Measurements from ENCODE around the gene ITK. TPM values are rescaled to one million over a fixed set of nuclear protein-coding genes. Genes with fewer than 3 reads are reported as not detected.

ITK gene
- total and polyA plus RNA-seq, 3 donors from 2014 or later: 0.93 to 3.8 (median 1.3) TPM

GRCh38 chr5:157284458-157285212 is 104.0 kb downstream of the ITK start:
- H3K4me1 ChIP-seq: no peaks in the 10 kb centered on the region
- no peaks in the 10 kb centered on the region for H3K9me3 ChIP-seq
- H3K27ac ChIP-seq: no peak overlapping the region
- DNase-seq: no peak
- no peaks in the 10 kb centered on the region for H3K27me3 ChIP-seq
- intact Hi-C loops (cut with DNase I; ENCODE audit: low total_unique reads): no loop called here
- H3K4me3 ChIP-seq: no peak overlapping the region
- TF ChIP-seq POLR2A (IDR thresholded peaks at IDR 0.05) (no peak), CTCF (IDR thresholded peaks at IDR 0.05) (no peak)
- WGBS, 2 donors: 78 to 86% methylated on average over 6 of the region's 6 CpGs
- no peaks in the 10 kb centered on the region for H3K36me3 ChIP-seq (ENCODE audit: low read depth, missing control alignments)

- no peak overlapping the region for H3K27ac ChIP-seq
- TF ChIP-seq POLR2A (IDR thresholded peaks at IDR 0.05): no peak
- TF ChIP-seq CTCF (IDR thresholded peaks at IDR 0.05): no peak
- no peak for DNase-seq
- intact Hi-C loops (cut with DNase I; ENCODE audit: low total_unique reads): no loop called here
- H3K4me1 ChIP-seq: no peaks in the 10 kb centered on the region
- H3K9me3 ChIP-seq: no peaks in the 10 kb centered on the region
- H3K36me3 ChIP-seq (ENCODE audit: low read depth, missing control alignments): no peaks in the 10 kb centered on the region
- no peak overlapping the region for H3K4me3 ChIP-seq
- no peaks in the 10 kb centered on the region for H3K27me3 ChIP-seq
- 89 to 94% methylated on average over 10 of the region's 10 CpGs for WGBS, 2 donors
Observed at GRCh38 chr5:157285310-157286035, 104.8 kb downstream of the ITK start.

GRCh38 chr5:157286761-157287211 is 106.1 kb downstream of the ITK start:
- 85 to 87% methylated on average over 7 of the region's 7 CpGs for WGBS, 2 donors
- intact Hi-C loops (cut with DNase I; ENCODE audit: low total_unique reads): no loop called here
- Histone ChIP-seq H3K27ac (no peak overlapping the region), H3K27me3 (no peaks in the 10 kb centered on the region), H3K4me1 (no peaks in the 10 kb centered on the region), H3K36me3 (ENCODE audit: low read depth, missing control alignments) (no peaks in the 10 kb centered on the region), H3K9me3 (no peaks in the 10 kb centered on the region), H3K4me3 (no peak overlapping the region)
- DNase-seq: no peak
- TF ChIP-seq CTCF (IDR thresholded peaks at IDR 0.05) (no peak), POLR2A (IDR thresholded peaks at IDR 0.05) (no peak)

GRCh38 chr5:157288405-157289163 is 107.9 kb downstream of the ITK start:
- no peak for TF ChIP-seq POLR2A (IDR thresholded peaks at IDR 0.05)
- TF ChIP-seq CTCF (IDR thresholded peaks at IDR 0.05): no peak
- H3K4me1 ChIP-seq: no peaks in the 10 kb centered on the region
- WGBS, 2 donors: 82 to 85% methylated on average over 3 to 4 of the region's 4 CpGs
- no peak for DNase-seq
- no peak overlapping the region for H3K27ac ChIP-seq
- H3K36me3 ChIP-seq (ENCODE audit: low read depth, missing control alignments): no peaks in the 10 kb centered on the region
- H3K9me3 ChIP-seq: no peaks in the 10 kb centered on the region
- H3K4me3 ChIP-seq: no peak overlapping the region
- H3K27me3 ChIP-seq: no peaks in the 10 kb centered on the region
- intact Hi-C loops (cut with DNase I; ENCODE audit: low total_unique reads): no loop called here

Data from testis (tissue), 3 donors.